Measurements from ENCODE around the gene ETDC. TPM values are rescaled to one million over a fixed set of nuclear protein-coding genes. Genes with fewer than 3 reads are reported as not detected.

Gene ETDC
- total and polyA plus RNA-seq, 12 donors: not detected

- WGBS, 4 donors: 1 to 47% (median 20%) methylated on average over 10 to 18 of the region's 18 CpGs
- intact Hi-C loops (cut with DNase I): no loop called here
- no peaks in the 10 kb centered on the region for H3K27me3 ChIP-seq
- TF ChIP-seq CTCF (IDR thresholded peaks at IDR 0.05): no peak
- no peak for TF ChIP-seq POLR2A (IDR thresholded peaks at IDR 0.05)
- H3K27ac ChIP-seq: peak overlapping the region; percentile 74 to 92 (median 89)
- DNase-seq: peak; percentile 55 to 75 (median 63)
- H3K9me3 ChIP-seq (replicated peaks in 1 of 3): no peaks in the 10 kb centered on the region
- peaks cover 8 to 39% of the 10 kb centered on the region in 2 donors for H3K4me1 ChIP-seq (replicated peaks in 1 of 2)
- H3K36me3 ChIP-seq (replicated peaks in 1 of 2): peaks cover 0 to 8% of the 10 kb centered on the region in 2 donors
- H3K4me3 ChIP-seq: peak overlapping the region in 2 of 4 donors; percentile 37 to 74
Observed at GRCh38 chrX:135345107-135345589, 35.9 kb downstream of the ETDC start.

- H3K4me3 ChIP-seq: no peak overlapping the region
- intact Hi-C loops (cut with DNase I): no loop called here
- peaks cover 0 to 11% of the 10 kb centered on the region in 2 donors for H3K36me3 ChIP-seq (replicated peaks in 1 of 2)
- H3K27me3 ChIP-seq: no peaks in the 10 kb centered on the region
- H3K4me1 ChIP-seq (replicated peaks in 1 of 2): peaks cover 8 to 25% of the 10 kb centered on the region in 2 donors
- TF ChIP-seq POLR2A (IDR thresholded peaks at IDR 0.05): peak in 1 of 2 donors; percentile 33
- no peak for TF ChIP-seq CTCF (IDR thresholded peaks at IDR 0.05)
- peak overlapping the region; percentile 24 to 78 (median 72) for H3K27ac ChIP-seq
- peak; percentile 27 to 79 (median 70) for DNase-seq
- no peaks in the 10 kb centered on the region for H3K9me3 ChIP-seq (replicated peaks in 1 of 3)
- 38 to 64% (median 43%) methylated on average over 5 to 6 of the region's 6 CpGs for WGBS, 4 donors
Observed at GRCh38 chrX:135346975-135347374, 37.7 kb downstream of the ETDC start.

GRCh38 chrX:135347381-135348016 lies 38.2 kb downstream of the ETDC start:
- DNase-seq: no peak
- Histone ChIP-seq H3K36me3 (replicated peaks in 1 of 2) (peaks cover 0 to 12% of the 10 kb centered on the region in 2 donors), H3K27ac (peak overlapping the region; percentile 24 to 78 (median 72)), H3K27me3 (no peaks in the 10 kb centered on the region), H3K9me3 (replicated peaks in 1 of 3) (no peaks in the 10 kb centered on the region), H3K4me1 (replicated peaks in 1 of 2) (peaks cover 8 to 25% of the 10 kb centered on the region in 2 donors), H3K4me3 (no peak overlapping the region)
- TF ChIP-seq CTCF (IDR thresholded peaks at IDR 0.05) (no peak), POLR2A (IDR thresholded peaks at IDR 0.05) (no peak)
- intact Hi-C loops (cut with DNase I): no loop called here

GRCh38 chrX:135354288-135354687 lies 45.0 kb downstream of the ETDC start:
- Histone ChIP-seq H3K36me3 (replicated peaks in 1 of 2) (peaks cover 0 to 8% of the 10 kb centered on the region in 2 donors), H3K27me3 (no peaks in the 10 kb centered on the region), H3K9me3 (replicated peaks in 1 of 3) (no peaks in the 10 kb centered on the region), H3K4me1 (replicated peaks in 1 of 2) (no peaks in the 10 kb centered on the region), H3K27ac (no peak overlapping the region), H3K4me3 (no peak overlapping the region)
- intact Hi-C loops (cut with DNase I): no loop called here
- no peak for DNase-seq
- TF ChIP-seq POLR2A (IDR thresholded peaks at IDR 0.05): no peak
- no peak for TF ChIP-seq CTCF (IDR thresholded peaks at IDR 0.05)

Other genes starting within 250 kb of the ETDC start
- gene SMIM10L2B, start 210.8 kb upstream of the ETDC start, total RNA-seq: 10 to 100 TPM in 1 of 9 donors, 1 to 10 TPM in 8; 2.8 to 83.5 (median 4.7) TPM
- 1 to 10 TPM; 2.5 to 6.3 (median 4.6) TPM for gene SMIM10L2B, start 210.8 kb upstream of the ETDC start, polyA plus RNA-seq
- gene ETDB, start 189.0 kb upstream of the ETDC start, total RNA-seq: not detected
- not detected for gene ETDB, start 189.0 kb upstream of the ETDC start, polyA plus RNA-seq
- gene CT55, start 138.1 kb upstream of the ETDC start, total RNA-seq: under 1 TPM in 2 of 9 donors, not detected in 7; 0.50 to 0.55 TPM
- gene CT55, start 138.1 kb upstream of the ETDC start, polyA plus RNA-seq: under 1 TPM in 2 of 3 donors, not detected in 1; 0.17 to 0.20 TPM
- not detected for gene ETDA, start 57.4 kb upstream of the ETDC start, total RNA-seq
- gene ETDA, start 57.4 kb upstream of the ETDC start, polyA plus RNA-seq: not detected
- gene ZNF75D, start 34.6 kb downstream of the ETDC start, total RNA-seq: 10 to 100 TPM; 11.1 to 35.2 (median 18.7) TPM
- gene ZNF75D, start 34.6 kb downstream of the ETDC start, polyA plus RNA-seq: 10 to 100 TPM; 17.7 to 22.4 (median 22.4) TPM
- 10 to 100 TPM in 6 of 9 donors, 1 to 10 TPM in 3; 7.2 to 51.3 (median 11.8) TPM for gene ZNF449, start 35.3 kb downstream of the ETDC start, total RNA-seq
- 10 to 100 TPM in 2 of 3 donors, 1 to 10 TPM in 1; 10.0 to 17.4 (median 11.0) TPM for gene ZNF449, start 35.3 kb downstream of the ETDC start, polyA plus RNA-seq
- gene SMIM10L2A, start 112.5 kb downstream of the ETDC start, total RNA-seq: 100 to 1,000 TPM in 1 of 9 donors, 10 to 100 TPM in 8; 34.9 to 109 (median 45.0) TPM
- gene SMIM10L2A, start 112.5 kb downstream of the ETDC start, polyA plus RNA-seq: 10 to 100 TPM; 31.5 to 39.1 (median 34.4) TPM
- 10 to 100 TPM in 8 of 9 donors, 1 to 10 TPM in 1; 7.5 to 28.9 (median 14.1) TPM for gene INTS6L, start 211.2 kb downstream of the ETDC start, total RNA-seq
- gene INTS6L, start 211.2 kb downstream of the ETDC start, polyA plus RNA-seq: 10 to 100 TPM; 10.5 to 85.0 (median 62.0) TPM

All from adrenal gland (tissue), 12 donors.